ENCODE measurements around the gene GEMIN8.

GEMIN8 gene

GRCh38 chrX:14062524-14062923, 32.8 kb upstream of the GEMIN8 start:
- H3K36me3 ChIP-seq (ENCODE audit: insufficient read depth, low read length), result no peaks in the 10 kb centered on the region
- DNase-seq (no peak), ATAC-seq (ENCODE audit: insufficient read depth, low read depth) (no peak)
- H3K4me1 ChIP-seq (ENCODE audit: insufficient read depth, low read length), result no peaks in the 10 kb centered on the region
- no peak for TF ChIP-seq CTCF (IDR thresholded peaks at IDR 0.05; ENCODE audit: borderline replicate concordance, extremely low read depth, low read length, poor library complexity, severe bottlenecking)
- TF ChIP-seq EZH2 (IDR thresholded peaks at IDR 0.05; ENCODE audit: borderline replicate concordance, low read depth, low read length, severe bottlenecking), result no peak
- H2AFZ ChIP-seq (ENCODE audit: low read depth, low read length), result no peak overlapping the region
- H4K20me1 ChIP-seq (ENCODE audit: insufficient read depth, low read length), result no peaks in the 10 kb centered on the region
- no peak overlapping the region for H3K4me3 ChIP-seq (ENCODE audit: low read depth in 1 of 2, low read length in 2 of 2)
- H3K9ac ChIP-seq (ENCODE audit: low read depth, low read length), result no peak overlapping the region
- H3K4me2 ChIP-seq (ENCODE audit: insufficient read depth, low read length), result no peak overlapping the region
- H3K27me3 ChIP-seq (ENCODE audit: insufficient read depth, low read length, poor library complexity), result no peaks in the 10 kb centered on the region
- no peak overlapping the region for H3K27ac ChIP-seq (ENCODE audit: low read length)
- H3K79me2 ChIP-seq (ENCODE audit: insufficient read depth, low read length), result no peaks in the 10 kb centered on the region
- no peaks in the 10 kb centered on the region for H3K9me3 ChIP-seq (ENCODE audit: insufficient read depth, low read length, severe bottlenecking)

- Histone ChIP-seq H3K79me2 (ENCODE audit: insufficient read depth, low read length) (no peaks in the 10 kb centered on the region), H3K9me3 (ENCODE audit: insufficient read depth, low read length, severe bottlenecking) (no peaks in the 10 kb centered on the region), H3K27ac (ENCODE audit: low read length) (no peak overlapping the region), H4K20me1 (ENCODE audit: insufficient read depth, low read length) (no peaks in the 10 kb centered on the region), H3K4me1 (ENCODE audit: insufficient read depth, low read length) (no peaks in the 10 kb centered on the region), H2AFZ (ENCODE audit: low read depth, low read length) (no peak overlapping the region), H3K4me3 (ENCODE audit: low read depth in 1 of 2, low read length in 2 of 2) (no peak overlapping the region), H3K4me2 (ENCODE audit: insufficient read depth, low read length) (no peak overlapping the region), H3K36me3 (ENCODE audit: insufficient read depth, low read length) (no peaks in the 10 kb centered on the region), H3K9ac (ENCODE audit: low read depth, low read length) (no peak overlapping the region), H3K27me3 (ENCODE audit: insufficient read depth, low read length, poor library complexity) (no peaks in the 10 kb centered on the region)
- DNase-seq (no peak), ATAC-seq (ENCODE audit: insufficient read depth, low read depth) (no peak)
- no peak for TF ChIP-seq EZH2 (IDR thresholded peaks at IDR 0.05; ENCODE audit: borderline replicate concordance, low read depth, low read length, severe bottlenecking)
Observed at GRCh38 chrX:14056206-14056605, 26.5 kb upstream of the GEMIN8 start.

- TF ChIP-seq CTCF (IDR thresholded peaks at IDR 0.05; ENCODE audit: borderline replicate concordance, extremely low read depth, low read length, poor library complexity, severe bottlenecking) (no peak), EZH2 (IDR thresholded peaks at IDR 0.05; ENCODE audit: borderline replicate concordance, low read depth, low read length, severe bottlenecking) (no peak)
- H3K36me3 ChIP-seq (ENCODE audit: insufficient read depth, low read length), result no peaks in the 10 kb centered on the region
- H2AFZ ChIP-seq (ENCODE audit: low read depth, low read length), result no peak overlapping the region
- H3K4me2 ChIP-seq (ENCODE audit: insufficient read depth, low read length), result no peak overlapping the region
- no peaks in the 10 kb centered on the region for H4K20me1 ChIP-seq (ENCODE audit: insufficient read depth, low read length)
- H3K4me1 ChIP-seq (ENCODE audit: insufficient read depth, low read length), result no peaks in the 10 kb centered on the region
- no peak overlapping the region for H3K4me3 ChIP-seq (ENCODE audit: low read depth in 1 of 2, low read length in 2 of 2)
- no peak overlapping the region for H3K27ac ChIP-seq (ENCODE audit: low read length)
- H3K79me2 ChIP-seq (ENCODE audit: insufficient read depth, low read length), result no peaks in the 10 kb centered on the region
- H3K27me3 ChIP-seq (ENCODE audit: insufficient read depth, low read length, poor library complexity), result no peaks in the 10 kb centered on the region
- no peak overlapping the region for H3K9ac ChIP-seq (ENCODE audit: low read depth, low read length)
- ATAC-seq (ENCODE audit: insufficient read depth, low read depth) (no peak), DNase-seq (no peak)
- H3K9me3 ChIP-seq (ENCODE audit: insufficient read depth, low read length, severe bottlenecking), result no peaks in the 10 kb centered on the region
Observed at GRCh38 chrX:14051416-14051815, 21.7 kb upstream of the GEMIN8 start.

GRCh38 chrX:14050709-14051108, 21.0 kb upstream of the GEMIN8 start:
- Histone ChIP-seq H3K27me3 (ENCODE audit: insufficient read depth, low read length, poor library complexity) (no peaks in the 10 kb centered on the region), H3K4me2 (ENCODE audit: insufficient read depth, low read length) (no peak overlapping the region), H3K36me3 (ENCODE audit: insufficient read depth, low read length) (no peaks in the 10 kb centered on the region), H3K9me3 (ENCODE audit: insufficient read depth, low read length, severe bottlenecking) (no peaks in the 10 kb centered on the region), H3K27ac (ENCODE audit: low read length) (no peak overlapping the region), H3K4me3 (ENCODE audit: low read depth in 1 of 2, low read length in 2 of 2) (no peak overlapping the region), H3K9ac (ENCODE audit: low read depth, low read length) (no peak overlapping the region), H3K4me1 (ENCODE audit: insufficient read depth, low read length) (no peaks in the 10 kb centered on the region), H2AFZ (ENCODE audit: low read depth, low read length) (no peak overlapping the region), H3K79me2 (ENCODE audit: insufficient read depth, low read length) (no peaks in the 10 kb centered on the region), H4K20me1 (ENCODE audit: insufficient read depth, low read length) (no peaks in the 10 kb centered on the region)
- no peak for TF ChIP-seq EZH2 (IDR thresholded peaks at IDR 0.05; ENCODE audit: borderline replicate concordance, low read depth, low read length, severe bottlenecking)
- no peak for TF ChIP-seq CTCF (IDR thresholded peaks at IDR 0.05; ENCODE audit: borderline replicate concordance, extremely low read depth, low read length, poor library complexity, severe bottlenecking)
- ATAC-seq (ENCODE audit: insufficient read depth, low read depth), result no peak
- no peak for DNase-seq
